HepG2 (cell line): ENCODE data around the gene NRN1L. TPM values are rescaled to one million over a fixed set of nuclear protein-coding genes. Genes with fewer than 3 reads are reported as not detected.

Experiments
- ATM ChIP-seq: fragments of 450-650 bp; IDR thresholded peaks from 2 replicates; pipeline ENCODE4 v1.7.1; 2017; ENCODE audit warnings: mild to moderate bottlenecking, borderline replicate concordance
- EZH2 ChIP-seq: conservative IDR thresholded peaks from 2 replicates; pipeline ENCODE4 v1.6.1; 2012; ENCODE audit warnings: mild to moderate bottlenecking, low read depth, low read length, moderate library complexity
- HES4 ChIP-seq: sonication (generic); formaldehyde crosslinking; IDR thresholded peaks from 2 replicates; pipeline ENCODE4 v1.9.0; 2021; ENCODE audit warnings: mild to moderate bottlenecking, missing genetic modification reagents, borderline replicate concordance
- MLLT10 ChIP-seq: sonication (generic); formaldehyde crosslinking; IDR thresholded peaks from 2 replicates; pipeline ENCODE4 v1.4.0; 2020; ENCODE audit warnings: missing genetic modification reagents
- MTF1 ChIP-seq: sonication (generic); formaldehyde crosslinking; IDR thresholded peaks from 2 replicates; pipeline ENCODE4 v1.5.0; 2020; ENCODE audit warnings: missing genetic modification reagents
- NBN ChIP-seq: fragments of 450-650 bp; conservative IDR thresholded peaks from 2 replicates; pipeline ENCODE4 v1.6.1; 2017
- PHF21A ChIP-seq: sonication (generic); formaldehyde crosslinking; IDR thresholded peaks from 2 replicates; pipeline ENCODE4 v1.5.0; 2020; ENCODE audit warnings: mild to moderate bottlenecking, missing genetic modification reagents
- RORA ChIP-seq: sonication (generic); formaldehyde crosslinking; IDR thresholded peaks from 2 replicates; pipeline ENCODE4 v1.5.0; 2020; ENCODE audit warnings: mild to moderate bottlenecking, missing genetic modification reagents, moderate library complexity
- SOX13 ChIP-seq, 3 experiments: fragments of 450-650 bp in 1 of 3; sonication (generic) in 1 of 3; formaldehyde crosslinking in 1 of 3; IDR thresholded peaks in 2 of 3; conservative IDR thresholded peaks in 1 of 3; 2 replicates each; pipeline versions ENCODE4 v1.5.0 to v1.6.1; 2016 to 2020; ENCODE audit warnings: antibody characterized with exemption in 1 of 3, mild to moderate bottlenecking in 1 of 3, missing compliant biosample characterization in 1 of 3, missing genetic modification reagents in 1 of 3, moderate library complexity in 1 of 3
- ZMYM2 ChIP-seq: sonication (generic); formaldehyde crosslinking; IDR thresholded peaks from 2 replicates; pipeline ENCODE4 v1.8.0; 2022; ENCODE audit warnings: mild to moderate bottlenecking, missing genetic modification reagents
- ZNF12 ChIP-seq: sonication (generic); formaldehyde crosslinking; IDR thresholded peaks from 2 replicates; pipeline ENCODE4 v1.5.0; 2020; ENCODE audit warnings: missing genetic modification reagents
- polyA plus RNA-seq, 8 experiments: library from polyadenylated mRNA; depleted of rRNA in 3 of 8; stranded (reverse) in 7 of 8; unstranded in 1 of 8; fragments of >200 nt; fragmentation: Illumina TruSeq in 4 of 8; extraction: Trizol in 4 of 8; gene quantifications; 2 replicates each; pipeline versions ENCODE4 v1.2.1 to v1.2.3, GENCODE V29; 2011 to 2016; ENCODE audit warnings: low read depth in 4 of 8, missing spikeins in 1 of 8, mixed read lengths in 1 of 8; ENCODE audit not compliant: insufficient read depth in 1 of 8
- total RNA-seq, 5 experiments: library from RNA; depleted of rRNA; stranded (reverse); fragments of >200 nt; fragmentation: Illumina TruSeq; extraction: Trizol; gene quantifications; 2 replicates each; pipeline ENCODE4 v1.2.3, GENCODE V29; 2016; ENCODE audit warnings: low read depth in 1 of 5
- TF ChIP-seq, protein P1 (sequence below): sonication (generic); formaldehyde crosslinking; IDR thresholded peaks from 2 replicates; pipeline ENCODE4 v1.4.0; 2020; ENCODE audit warnings: mild to moderate bottlenecking, missing genetic modification reagents
- TF ChIP-seq, protein P2 (sequence below): sonication (generic); formaldehyde crosslinking; IDR thresholded peaks from 2 replicates; pipeline ENCODE4 v1.4.0; 2020; ENCODE audit warnings: missing genetic modification reagents
- TF ChIP-seq, protein P3 (sequence below): sonication (generic); formaldehyde crosslinking; IDR thresholded peaks from 2 replicates; pipeline ENCODE4 v1.4.0; 2020; ENCODE audit warnings: missing genetic modification reagents; ENCODE audit errors: not compliant biosample characterization
- TF ChIP-seq, protein P4 (sequence below): sonication (generic); formaldehyde crosslinking; IDR thresholded peaks from 2 replicates; pipeline ENCODE4 v1.4.0; 2020; ENCODE audit warnings: missing genetic modification reagents

NRN1L gene
- total and polyA plus RNA-seq, 2 of the 13 experiments (the other 11 are each of a cell fraction or from before 2014, with no cell fraction given): 0.53 to 1.2 TPM

DNA sequence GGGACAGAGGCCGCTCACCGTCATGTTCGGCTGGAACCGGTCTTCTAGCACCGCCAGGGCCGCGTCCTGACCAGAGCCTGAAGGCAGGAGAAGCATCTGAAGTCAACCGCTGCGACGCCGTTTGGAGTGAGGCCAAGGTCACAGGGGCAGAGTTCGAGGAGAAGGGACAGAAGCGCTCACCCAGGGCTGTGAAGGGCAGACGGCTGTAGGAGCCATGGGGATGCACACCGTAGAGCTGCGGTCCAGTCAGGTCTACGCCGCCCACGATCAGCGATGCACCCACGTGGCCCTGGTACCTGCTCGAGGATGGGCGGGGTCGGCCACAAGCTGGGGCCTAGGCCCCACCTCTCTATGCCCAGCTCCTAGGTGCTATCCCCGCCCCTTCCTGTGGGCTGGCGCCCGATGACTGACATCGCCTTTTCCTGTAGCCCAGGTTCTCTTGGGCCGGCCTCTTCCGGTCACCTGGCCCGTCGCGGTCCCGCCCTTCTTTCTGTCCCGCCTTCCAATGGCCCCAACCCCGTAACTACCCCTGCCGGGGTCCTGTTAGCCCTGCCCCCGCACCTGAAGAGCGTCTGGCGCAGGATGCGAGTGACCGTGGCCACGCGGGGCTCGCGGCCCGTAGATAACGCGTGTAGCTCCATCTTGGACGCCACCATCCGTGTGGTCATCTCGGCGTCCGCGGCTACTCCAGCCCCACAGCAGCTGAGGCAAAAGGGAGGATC lies 50.9 kb downstream of the NRN1L start (continued):
- TF ChIP-seq, protein P1, sequence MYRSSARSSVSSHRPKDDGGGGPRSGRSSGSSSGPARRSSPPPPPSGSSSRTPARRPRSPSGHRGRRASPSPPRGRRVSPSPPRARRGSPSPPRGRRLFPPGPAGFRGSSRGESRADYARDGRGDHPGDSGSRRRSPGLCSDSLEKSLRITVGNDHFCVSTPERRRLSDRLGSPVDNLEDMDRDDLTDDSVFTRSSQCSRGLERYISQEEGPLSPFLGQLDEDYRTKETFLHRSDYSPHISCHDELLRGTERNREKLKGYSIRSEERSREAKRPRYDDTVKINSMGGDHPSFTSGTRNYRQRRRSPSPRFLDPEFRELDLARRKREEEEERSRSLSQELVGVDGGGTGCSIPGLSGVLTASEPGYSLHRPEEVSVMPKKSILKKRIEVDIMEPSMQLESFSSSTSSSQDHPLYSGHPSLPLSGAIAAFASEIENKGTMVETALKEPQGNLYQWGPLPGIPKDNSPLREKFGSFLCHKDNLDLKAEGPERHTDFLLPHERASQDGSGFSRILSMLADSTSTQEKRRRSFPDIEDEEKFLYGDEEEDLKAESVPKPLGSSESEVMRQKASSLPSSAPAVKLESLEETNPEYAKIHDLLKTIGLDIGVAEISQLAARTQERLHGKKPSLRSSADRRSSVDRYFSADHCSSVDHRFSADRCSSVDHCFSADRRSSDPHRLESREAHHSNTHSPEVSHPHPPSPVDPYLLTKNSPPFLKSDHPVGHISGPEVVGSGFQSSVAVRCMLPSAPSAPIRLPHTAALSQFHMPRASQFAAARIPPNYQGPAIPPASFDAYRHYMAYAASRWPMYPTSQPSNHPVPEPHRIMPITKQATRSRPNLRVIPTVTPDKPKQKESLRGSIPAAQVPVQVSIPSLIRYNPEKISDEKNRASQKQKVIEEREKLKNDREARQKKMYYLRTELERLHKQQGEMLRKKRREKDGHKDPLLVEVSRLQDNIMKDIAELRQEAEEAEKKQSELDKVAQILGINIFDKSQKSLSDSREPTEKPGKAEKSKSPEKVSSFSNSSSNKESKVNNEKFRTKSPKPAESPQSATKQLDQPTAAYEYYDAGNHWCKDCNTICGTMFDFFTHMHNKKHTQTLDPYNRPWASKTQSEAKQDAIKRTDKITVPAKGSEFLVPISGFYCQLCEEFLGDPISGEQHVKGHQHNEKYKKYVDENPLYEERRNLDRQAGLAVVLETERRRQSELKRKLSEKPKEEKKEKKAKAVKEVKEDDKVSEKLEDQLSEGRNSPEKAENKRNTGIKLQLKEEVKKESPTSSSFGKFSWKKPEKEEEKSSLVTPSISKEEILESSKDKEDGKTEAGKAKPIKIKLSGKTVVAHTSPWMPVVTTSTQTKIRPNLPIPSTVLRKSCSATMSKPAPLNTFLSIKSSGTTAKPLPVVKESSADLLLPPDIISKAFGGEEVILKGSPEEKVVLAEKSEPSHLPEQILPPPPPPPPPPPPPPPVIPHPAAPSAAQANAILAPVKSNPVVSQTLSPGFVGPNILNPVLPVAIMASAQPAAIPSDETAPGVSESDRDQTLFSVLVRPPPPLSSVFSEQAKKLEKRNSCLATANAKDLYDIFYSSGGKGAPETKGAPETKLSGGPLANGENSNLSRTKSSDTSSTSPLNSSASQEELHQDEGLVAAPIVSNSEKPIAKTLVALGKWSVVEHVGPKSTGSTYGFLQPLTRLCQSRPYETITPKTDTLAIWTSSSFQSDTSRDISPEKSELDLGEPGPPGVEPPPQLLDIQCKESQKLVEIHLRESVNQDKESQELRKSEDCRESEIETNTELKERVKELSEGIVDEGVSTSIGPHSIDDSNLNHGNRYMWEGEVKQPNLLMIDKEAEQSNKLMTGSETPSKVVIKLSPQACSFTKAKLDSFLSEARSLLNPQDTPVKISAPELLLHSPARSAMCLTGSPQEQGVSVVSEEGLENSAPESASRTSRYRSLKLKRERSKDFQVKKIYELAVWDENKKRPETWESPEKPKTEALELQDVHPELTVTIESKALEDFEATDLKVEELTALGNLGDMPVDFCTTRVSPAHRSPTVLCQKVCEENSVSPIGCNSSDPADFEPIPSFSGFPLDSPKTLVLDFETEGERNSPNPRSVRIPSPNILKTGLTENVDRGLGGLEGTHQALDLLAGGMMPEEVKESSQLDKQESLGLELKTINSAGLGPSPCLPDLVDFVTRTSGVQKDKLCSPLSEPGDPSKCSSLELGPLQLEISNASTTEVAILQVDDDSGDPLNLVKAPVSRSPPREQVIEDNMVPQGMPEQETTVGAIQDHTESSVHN: peak; percentile 93; the same call in 1 of the 2 replicates
- TF ChIP-seq RORA (CRISPR knock-in tag): no peak
- TF ChIP-seq ZNF12 (CRISPR knock-in tag): peak; percentile 83
- TF ChIP-seq MLLT10 (CRISPR knock-in tag): no peak
- TF ChIP-seq, protein P2, sequence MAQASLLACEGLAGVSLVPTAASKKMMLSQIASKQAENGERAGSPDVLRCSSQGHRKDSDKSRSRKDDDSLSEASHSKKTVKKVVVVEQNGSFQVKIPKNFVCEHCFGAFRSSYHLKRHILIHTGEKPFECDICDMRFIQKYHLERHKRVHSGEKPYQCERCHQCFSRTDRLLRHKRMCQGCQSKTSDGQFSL (CRISPR knock-in tag): 0 out of 2 replicates have a peak, but pooled peaks have one; percentile 15
- TF ChIP-seq, protein P3, sequence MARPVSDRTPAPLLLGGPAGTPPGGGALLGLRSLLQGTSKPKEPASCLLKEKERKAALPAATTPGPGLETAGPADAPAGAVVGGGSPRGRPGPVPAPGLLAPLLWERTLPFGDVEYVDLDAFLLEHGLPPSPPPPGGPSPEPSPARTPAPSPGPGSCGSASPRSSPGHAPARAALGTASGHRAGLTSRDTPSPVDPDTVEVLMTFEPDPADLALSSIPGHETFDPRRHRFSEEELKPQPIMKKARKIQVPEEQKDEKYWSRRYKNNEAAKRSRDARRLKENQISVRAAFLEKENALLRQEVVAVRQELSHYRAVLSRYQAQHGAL (CRISPR knock-in tag): peak; percentile 95
- 0 out of 2 replicates have a peak, but pooled peaks have one; percentile 47 for TF ChIP-seq ZMYM2
- peak; percentile 98 for TF ChIP-seq HES4 (CRISPR knock-in tag)
- TF ChIP-seq MTF1: 0 out of 2 replicates have a peak, but pooled peaks have one; percentile 45
- TF ChIP-seq, protein P4, sequence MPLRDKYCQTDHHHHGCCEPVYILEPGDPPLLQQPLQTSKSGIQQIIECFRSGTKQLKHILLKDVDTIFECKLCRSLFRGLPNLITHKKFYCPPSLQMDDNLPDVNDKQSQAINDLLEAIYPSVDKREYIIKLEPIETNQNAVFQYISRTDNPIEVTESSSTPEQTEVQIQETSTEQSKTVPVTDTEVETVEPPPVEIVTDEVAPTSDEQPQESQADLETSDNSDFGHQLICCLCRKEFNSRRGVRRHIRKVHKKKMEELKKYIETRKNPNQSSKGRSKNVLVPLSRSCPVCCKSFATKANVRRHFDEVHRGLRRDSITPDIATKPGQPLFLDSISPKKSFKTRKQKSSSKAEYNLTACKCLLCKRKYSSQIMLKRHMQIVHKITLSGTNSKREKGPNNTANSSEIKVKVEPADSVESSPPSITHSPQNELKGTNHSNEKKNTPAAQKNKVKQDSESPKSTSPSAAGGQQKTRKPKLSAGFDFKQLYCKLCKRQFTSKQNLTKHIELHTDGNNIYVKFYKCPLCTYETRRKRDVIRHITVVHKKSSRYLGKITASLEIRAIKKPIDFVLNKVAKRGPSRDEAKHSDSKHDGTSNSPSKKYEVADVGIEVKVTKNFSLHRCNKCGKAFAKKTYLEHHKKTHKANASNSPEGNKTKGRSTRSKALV (CRISPR knock-in tag): 0 out of 2 replicates have a peak, but pooled peaks have one; percentile 78
- no peak for TF ChIP-seq NBN
- TF ChIP-seq PHF21A (CRISPR knock-in tag): 0 out of 2 replicates have a peak, but pooled peaks have one; percentile 54
- no peak for TF ChIP-seq SOX13 (IDR thresholded peaks at IDR 0.05)
- 0 out of 4 replicates have a peak, but pooled peaks of 1 of the 2 experiments have one; percentile 9 for TF ChIP-seq SOX13 (CRISPR knock-in tag; conservative IDR thresholded peaks at IDR 0.05 in 1 of 2, IDR thresholded peaks at IDR 0.05 in 1 of 2)
- no peak for TF ChIP-seq EZH2
- no peak for TF ChIP-seq ATM
